ENCODE results near the gene KLC4. TPM values are rescaled to one million over a fixed set of nuclear protein-coding genes. Genes with fewer than 3 reads are reported as not detected.

KLC4 gene
- total RNA-seq, 2 donors from 2014 or later: 98.8 to 101 TPM

- no peaks in the 10 kb centered on the region for H3K36me3 ChIP-seq
Measured at GRCh38 chr6:43053545-43054205, 5.8 kb upstream of the KLC4 start, which contains the start of gene CUL7. Gene CUL7 (minus strand): TSS chr6:43053851. CDS start chr6:43052788, 1,063 bp downstream.

GRCh38 chr6:43054206-43054943 is 5.1 kb upstream of the KLC4 start:
- TF ChIP-seq CTCF (IDR thresholded peaks at IDR 0.05): no peak
- H3K36me3 ChIP-seq: no peaks in the 10 kb centered on the region
- H3K27ac ChIP-seq: peak overlapping the region; percentile 87
- DNase-seq: no peak
- H3K27me3 ChIP-seq: no peaks in the 10 kb centered on the region
- peak overlapping the region; percentile 48 to 92 for H3K9ac ChIP-seq (ENCODE audit: low read depth in 2 of 2, low read length in 2 of 2)
- peak overlapping the region; percentile 84 for H3K4me3 ChIP-seq
- peaks cover 14% of the 10 kb centered on the region for H3K4me1 ChIP-seq
- intact Hi-C loops (cut with DNase I): no loop called here
- H3K9me3 ChIP-seq: no peaks in the 10 kb centered on the region

More at GRCh38 chr6:43053545-43054205, 5.8 kb upstream of the KLC4 start, which contains the start of gene CUL7:
- Histone ChIP-seq H3K27me3 (no peaks in the 10 kb centered on the region), H3K4me1 (peaks cover 14% of the 10 kb centered on the region), H3K27ac (peak within 1 kb of the TSS; percentile 87), H3K4me3 (peak within 1 kb of the TSS; percentile 84), H3K9me3 (no peaks in the 10 kb centered on the region), H3K9ac (ENCODE audit: low read depth in 2 of 2, low read length in 2 of 2) (peak within 1 kb of the TSS; percentile 89 to 92)
- intact Hi-C loops (cut with DNase I): no loop called here
- no peak for TF ChIP-seq CTCF (IDR thresholded peaks at IDR 0.05)
- DNase-seq: peak; percentile 95

GRCh38 chr6:43055966-43056365 is 3.5 kb upstream of the KLC4 start:
- Histone ChIP-seq H3K27me3 (no peaks in the 10 kb centered on the region), H3K9me3 (no peaks in the 10 kb centered on the region), H3K9ac (ENCODE audit: low read depth in 2 of 2, low read length in 2 of 2) (no peak overlapping the region), H3K4me3 (no peak overlapping the region), H3K4me1 (peaks cover 14% of the 10 kb centered on the region), H3K36me3 (no peaks in the 10 kb centered on the region), H3K27ac (no peak overlapping the region)
- no peak for DNase-seq
- no peak for TF ChIP-seq CTCF (IDR thresholded peaks at IDR 0.05)
- intact Hi-C loops (cut with DNase I): no loop called here

DNA sequence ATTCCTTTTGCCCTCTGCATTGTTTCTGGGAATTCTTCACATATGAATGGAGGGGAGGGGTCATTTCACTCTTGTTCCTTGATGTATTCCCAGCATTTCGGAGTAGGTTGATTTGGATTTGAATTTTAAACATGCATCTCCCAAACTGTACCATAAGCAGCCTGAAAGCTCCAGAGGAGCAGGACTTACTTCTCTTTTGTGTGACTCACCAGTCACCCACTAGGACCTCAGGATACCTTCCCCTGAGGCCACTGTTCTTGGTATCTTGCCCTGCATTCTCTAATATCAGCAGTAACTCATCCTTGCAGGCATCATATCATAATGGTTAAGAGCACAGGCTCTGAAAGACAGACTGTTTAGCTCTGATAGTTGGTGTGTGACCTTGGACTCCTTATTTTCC is 900 bp upstream of the KLC4 start:
- no peaks in the 10 kb centered on the region for H3K36me3 ChIP-seq
- peak overlapping the region; percentile 88 to 98 for H3K9ac ChIP-seq (ENCODE audit: low read depth in 2 of 2, low read length in 2 of 2)
- no peak for TF ChIP-seq CTCF (IDR thresholded peaks at IDR 0.05)
- H3K9me3 ChIP-seq: no peaks in the 10 kb centered on the region
- H3K27ac ChIP-seq: no peak overlapping the region
- peak overlapping the region; percentile 55 for H3K4me3 ChIP-seq
- intact Hi-C loops (cut with DNase I): no loop called here
- DNase-seq: no peak
- H3K4me1 ChIP-seq: peaks cover 11% of the 10 kb centered on the region
- H3K27me3 ChIP-seq: no peaks in the 10 kb centered on the region

- intact Hi-C loops (cut with DNase I): no loop called here
- Histone ChIP-seq H3K4me3 (peak overlapping the region; percentile 55), H3K27me3 (no peaks in the 10 kb centered on the region), H3K4me1 (peaks cover 11% of the 10 kb centered on the region), H3K36me3 (peaks cover 3% of the 10 kb centered on the region), H3K9me3 (no peaks in the 10 kb centered on the region), H3K9ac (ENCODE audit: low read depth in 2 of 2, low read length in 2 of 2) (peak overlapping the region; percentile 72 to 98), H3K27ac (peak overlapping the region; percentile 94)
- TF ChIP-seq CTCF (IDR thresholded peaks at IDR 0.05): no peak
- DNase-seq: peak; percentile 90
Measured at GRCh38 chr6:43060034-43060754, 763 bp downstream of the KLC4 start.

All from colonic mucosa (tissue), 4 donors.